GM19328 (cell line): Measurements from ENCODE around the gene IQGAP3.

Experiments used
- ATAC-seq: cut with Tn5 transposase; IDR thresholded peaks from one replicate; pipeline ENCODE4 v1.9.1; 2021; ENCODE audit warnings: mild to moderate bottlenecking, moderate library complexity; ENCODE audit not compliant: unreplicated experiment

The IQGAP3 gene

DNA sequence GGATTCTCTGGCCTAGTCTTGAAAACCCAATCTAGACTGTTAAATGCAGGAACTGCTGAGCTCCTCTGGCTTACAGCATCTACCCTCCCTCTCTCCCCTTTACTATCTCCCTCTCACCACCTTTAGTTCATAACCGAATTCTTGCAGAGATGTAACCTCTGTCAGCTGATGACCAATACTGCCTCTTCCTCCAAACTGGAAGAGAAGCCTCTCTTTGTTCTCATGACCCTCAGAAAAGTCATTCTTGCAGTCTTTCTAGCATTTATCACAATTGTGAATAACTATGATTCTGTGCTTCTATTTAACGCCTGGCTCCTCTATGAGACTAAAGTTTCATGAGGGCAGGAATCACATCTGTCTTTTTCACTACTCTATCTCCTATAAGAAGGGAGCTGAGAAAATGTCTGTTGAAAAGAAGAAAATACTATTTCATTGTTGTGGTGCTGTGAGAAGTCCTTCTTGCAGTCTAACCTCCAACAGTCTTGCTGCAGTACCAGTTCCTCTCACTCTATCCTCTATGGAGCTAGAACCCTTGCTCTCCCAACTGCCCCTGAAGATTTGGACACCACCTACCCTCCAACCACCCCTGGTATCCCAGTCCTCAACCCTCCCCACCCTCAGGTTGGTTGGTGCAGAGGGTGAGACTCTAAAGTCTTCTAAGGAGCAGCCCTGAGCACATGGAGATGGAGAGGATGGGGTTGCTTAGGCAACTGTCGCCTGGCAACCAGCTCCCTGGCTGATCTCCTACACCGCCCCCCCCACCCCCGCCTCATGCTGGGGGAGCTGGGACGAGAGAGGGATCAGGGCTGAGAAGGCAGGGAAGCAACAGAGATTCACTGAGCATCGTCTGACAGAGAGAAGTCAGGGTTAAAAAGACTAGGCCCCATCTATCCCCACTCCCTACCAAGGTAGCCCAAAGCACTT, 85.7 kb downstream of the IQGAP3 start:
- no peak for ATAC-seq

DNA sequence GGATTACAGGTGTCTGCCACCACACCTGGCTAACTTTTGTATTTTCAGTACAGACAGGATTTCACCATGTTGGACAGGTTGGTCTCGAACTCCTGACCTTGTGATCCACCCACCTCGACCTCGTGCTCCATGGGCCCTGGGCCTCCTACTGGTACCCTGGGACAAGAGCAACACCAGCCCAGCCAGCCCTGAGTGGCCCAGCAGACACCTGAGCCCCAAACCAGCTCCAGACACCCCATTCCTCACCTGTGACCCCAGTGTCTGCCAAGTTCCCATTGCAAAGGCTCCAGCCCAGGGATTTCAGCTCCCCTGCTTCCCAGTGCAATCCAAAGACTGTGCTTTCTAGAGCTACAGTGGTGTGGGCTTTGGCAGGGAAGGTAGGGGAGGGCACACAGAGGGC, 86.4 kb downstream of the IQGAP3 start:
- no peak for ATAC-seq

GRCh38 chr1:156484480-156485058, 87.8 kb downstream of the IQGAP3 start:
- no peak for ATAC-seq

- no peak for ATAC-seq
Observed at GRCh38 chr1:156483397-156483796, 89.0 kb downstream of the IQGAP3 start.

DNA sequence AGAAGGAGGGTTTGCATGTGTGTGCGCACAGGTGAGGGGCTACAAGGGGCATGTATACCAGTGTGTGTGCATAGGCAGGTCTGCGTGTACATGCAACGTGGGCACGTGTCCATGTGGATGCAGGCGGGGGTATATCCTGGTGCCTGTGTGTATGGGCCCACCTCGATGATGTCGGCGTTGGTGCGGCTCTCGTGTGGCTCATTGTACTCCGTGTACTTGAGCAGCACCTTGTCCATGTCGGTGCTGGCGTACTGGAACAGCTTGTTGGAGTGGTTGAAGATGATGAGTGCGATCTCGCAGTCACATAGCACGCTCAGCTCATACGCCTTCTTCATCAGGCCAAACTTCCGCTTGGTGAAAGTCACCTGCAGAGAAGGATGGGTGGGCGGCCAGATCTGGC, 90.1 kb downstream of the IQGAP3 start:
- ATAC-seq: no peak

GRCh38 chr1:156481527-156481926, 90.8 kb downstream of the IQGAP3 start:
- no peak for ATAC-seq

- no peak for ATAC-seq
Observed at GRCh38 chr1:156480411-156481192, 91.8 kb downstream of the IQGAP3 start.

DNA sequence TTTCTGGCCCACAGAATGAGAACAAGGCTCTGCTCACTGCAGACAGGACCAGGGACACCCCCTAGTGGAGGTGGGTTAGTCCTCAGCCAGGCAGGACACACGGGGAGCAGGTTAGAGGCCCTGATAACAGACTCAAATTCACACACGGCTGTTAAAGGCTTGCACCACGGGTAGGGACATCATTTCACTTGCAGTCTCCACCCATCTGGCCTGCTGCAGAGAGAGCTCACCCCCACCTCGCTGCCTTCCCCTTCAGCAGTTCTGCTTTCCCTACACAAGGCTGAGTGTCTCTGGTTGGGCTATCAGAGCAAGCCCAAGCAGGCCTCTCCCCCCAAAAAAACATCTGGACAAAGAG, 92.4 kb downstream of the IQGAP3 start:
- no peak for ATAC-seq

- ATAC-seq: no peak
Observed at GRCh38 chr1:156479093-156480015, 93.0 kb downstream of the IQGAP3 start.

DNA sequence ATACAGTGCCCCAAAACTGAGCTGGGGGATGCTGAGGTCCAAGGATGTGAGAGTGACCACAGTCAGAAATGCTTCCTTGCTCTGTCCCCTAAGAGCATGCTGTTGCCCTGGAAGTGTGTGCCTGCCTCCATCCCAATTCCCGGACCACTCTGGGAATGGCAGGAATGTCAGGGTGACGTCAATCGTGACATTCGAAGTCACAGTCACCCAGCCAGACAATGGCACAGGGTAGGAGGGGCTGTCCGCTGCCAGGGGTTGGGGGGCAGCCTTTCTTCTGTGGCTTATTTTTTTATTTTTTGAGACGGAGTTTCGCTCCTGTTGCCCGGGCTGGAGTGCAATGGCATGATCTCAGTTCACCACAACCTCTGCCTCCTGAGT, 94.1 kb downstream of the IQGAP3 start:
- ATAC-seq: no peak

DNA sequence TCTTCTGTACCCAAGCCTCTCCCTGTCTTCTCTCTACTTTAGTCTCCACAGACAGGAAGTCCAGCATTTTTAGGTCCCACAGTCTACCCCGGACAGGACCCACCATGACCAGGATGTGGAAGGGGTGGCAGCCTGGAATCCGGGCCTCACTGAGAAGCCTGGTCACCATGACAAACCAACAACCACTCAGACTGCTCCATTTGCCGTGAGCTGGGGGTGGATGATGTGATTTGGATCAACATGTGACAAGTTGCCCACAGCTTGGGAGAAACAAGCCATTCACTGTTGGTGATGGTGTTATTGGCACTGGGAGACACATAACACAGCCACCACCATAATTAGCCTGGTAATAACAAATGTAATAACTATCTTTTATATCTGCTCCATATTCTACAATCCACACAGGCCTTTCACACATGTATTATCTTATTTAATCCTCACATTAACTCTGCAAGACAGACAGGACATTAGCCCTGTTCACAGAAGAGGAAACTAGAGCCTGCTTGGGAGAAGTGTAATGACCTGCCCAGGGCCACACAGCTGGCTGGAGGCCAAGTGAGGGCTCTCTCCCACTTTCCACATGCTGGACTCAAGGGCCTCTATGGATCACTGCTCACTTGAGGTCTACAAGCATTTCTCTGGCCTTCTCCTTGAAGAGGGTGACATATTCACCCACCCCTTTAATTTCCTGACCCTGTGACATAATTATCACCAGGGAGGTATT, 94.7 kb downstream of the IQGAP3 start:
- ATAC-seq: no peak

DNA sequence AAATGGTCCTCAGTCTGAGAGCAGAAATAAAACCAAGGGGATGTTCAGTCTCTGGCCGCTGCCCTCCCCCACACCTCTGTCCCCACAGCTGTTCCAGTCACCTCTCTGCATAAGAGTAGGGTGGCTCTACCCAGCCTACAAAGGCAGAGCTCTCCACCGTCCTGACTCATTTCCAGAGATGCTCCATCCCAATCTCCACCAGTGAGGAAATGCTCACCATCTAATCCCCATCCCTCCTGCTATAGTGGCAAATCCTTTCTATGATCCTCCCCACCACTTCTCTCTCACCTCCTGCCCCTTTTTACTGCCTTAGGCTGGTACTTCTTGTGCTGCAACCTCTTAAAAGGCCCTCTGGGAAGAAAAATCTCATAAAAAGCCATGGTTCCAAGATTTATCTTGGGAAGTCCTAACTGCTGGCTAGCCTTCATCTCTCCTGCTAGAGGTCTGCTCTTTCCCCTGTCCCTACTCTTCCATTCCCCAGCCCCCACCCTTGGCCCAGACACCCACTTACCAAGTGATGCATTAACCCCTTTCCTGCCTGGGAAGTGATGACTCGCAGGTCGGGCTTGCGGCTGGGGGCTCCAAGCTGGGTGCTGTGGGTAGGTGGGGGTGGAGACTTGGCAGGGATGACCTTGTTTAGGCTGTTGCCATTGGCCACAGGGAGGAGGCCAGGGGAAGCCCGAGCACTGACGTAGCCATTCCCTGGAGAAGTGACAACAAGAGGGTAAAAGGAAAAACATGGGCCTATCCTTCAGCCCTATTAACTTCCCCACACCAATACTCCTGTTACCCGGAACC, 95.7 kb downstream of the IQGAP3 start:
- no peak for ATAC-seq

DNA sequence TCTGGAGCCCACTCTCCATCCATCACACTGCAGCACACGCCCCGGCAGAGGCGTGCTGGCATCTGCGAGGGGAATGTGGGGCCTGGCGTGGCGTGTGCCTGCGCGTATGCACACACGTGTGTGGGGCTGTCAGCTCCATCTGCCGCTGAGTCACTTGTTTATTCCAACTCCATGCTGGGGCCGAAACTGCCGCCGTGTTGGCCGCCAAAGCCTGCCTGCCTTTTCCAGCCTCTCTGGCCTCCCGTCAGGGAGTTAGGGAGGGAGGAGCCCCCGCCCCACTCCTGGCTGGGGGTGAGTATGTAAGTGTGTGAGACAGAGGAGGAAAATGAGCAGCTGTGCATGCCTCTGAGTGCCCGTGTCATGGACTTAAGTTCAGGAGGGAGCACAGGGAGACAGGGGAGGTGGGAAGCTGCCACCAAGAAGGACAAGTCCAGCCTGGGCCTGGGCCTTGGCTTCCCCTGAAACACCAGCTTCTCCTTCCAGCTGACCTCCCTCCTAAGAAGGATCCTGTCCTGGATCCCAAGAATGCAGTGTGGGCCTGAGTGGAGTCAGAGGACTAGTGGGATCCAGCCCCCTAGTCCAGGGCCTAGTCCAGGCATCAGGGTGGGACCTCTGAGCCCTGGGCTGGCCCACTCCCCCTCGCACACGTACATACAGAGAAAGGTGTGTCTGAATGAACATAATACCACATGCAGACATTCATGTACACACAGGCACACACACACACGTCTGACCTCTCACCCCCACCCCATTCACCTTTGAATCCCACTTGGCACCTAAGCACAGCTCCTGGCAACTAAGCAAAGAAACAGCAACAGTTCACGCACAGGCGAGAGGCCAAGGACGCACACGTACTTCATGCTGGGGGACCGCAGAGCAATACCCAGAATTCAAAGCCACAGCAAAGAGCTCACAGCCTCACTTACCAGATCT, 96.5 kb downstream of the IQGAP3 start:
- ATAC-seq: no peak
